Measurements from ENCODE around the gene HSD3B1.

- TF ChIP-seq, protein P1, sequence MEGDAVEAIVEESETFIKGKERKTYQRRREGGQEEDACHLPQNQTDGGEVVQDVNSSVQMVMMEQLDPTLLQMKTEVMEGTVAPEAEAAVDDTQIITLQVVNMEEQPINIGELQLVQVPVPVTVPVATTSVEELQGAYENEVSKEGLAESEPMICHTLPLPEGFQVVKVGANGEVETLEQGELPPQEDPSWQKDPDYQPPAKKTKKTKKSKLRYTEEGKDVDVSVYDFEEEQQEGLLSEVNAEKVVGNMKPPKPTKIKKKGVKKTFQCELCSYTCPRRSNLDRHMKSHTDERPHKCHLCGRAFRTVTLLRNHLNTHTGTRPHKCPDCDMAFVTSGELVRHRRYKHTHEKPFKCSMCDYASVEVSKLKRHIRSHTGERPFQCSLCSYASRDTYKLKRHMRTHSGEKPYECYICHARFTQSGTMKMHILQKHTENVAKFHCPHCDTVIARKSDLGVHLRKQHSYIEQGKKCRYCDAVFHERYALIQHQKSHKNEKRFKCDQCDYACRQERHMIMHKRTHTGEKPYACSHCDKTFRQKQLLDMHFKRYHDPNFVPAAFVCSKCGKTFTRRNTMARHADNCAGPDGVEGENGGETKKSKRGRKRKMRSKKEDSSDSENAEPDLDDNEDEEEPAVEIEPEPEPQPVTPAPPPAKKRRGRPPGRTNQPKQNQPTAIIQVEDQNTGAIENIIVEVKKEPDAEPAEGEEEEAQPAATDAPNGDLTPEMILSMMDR (conservative IDR thresholded peaks at IDR 0.05; ENCODE audit: low read length): no peak
- TF ChIP-seq EZH2phosphoT487 (IDR thresholded peaks at IDR 0.05; ENCODE audit: borderline replicate concordance): no peak
These were observed 40.3 kb downstream of the HSD3B1 start for GRCh38 chr1:119547306-119547705.

Measured in Loucy (cell line).